Keratinocyte (primary cell): ENCODE data around the gene CUBN.

Experiments
- CTCF ChIP-seq, 3 experiments: IDR thresholded peaks in 1 of 3; conservative IDR thresholded peaks in 1 of 3; optimal IDR thresholded peaks in 1 of 3; 2 replicates in 2 of 3; 3 replicates in 1 of 3; pipeline versions ENCODE3 to v1.5.1; 2011; ENCODE audit warnings: low read length in 3 of 3, mild to moderate bottlenecking in 3 of 3, moderate library complexity in 2 of 3, control low read depth in 1 of 3, inconsistent platforms in 1 of 3; ENCODE audit not compliant: insufficient read depth in 2 of 3; ENCODE audit errors: extremely low read depth in 1 of 3
- EZH2 ChIP-seq: IDR thresholded peaks from one replicate; pipeline ENCODE4 v1.6.1; 2012; ENCODE audit warnings: inconsistent platforms, mild to moderate bottlenecking, low read length, moderate library complexity

GRCh38 chr10:16887565-16887964 is 242.0 kb downstream of the CUBN start:
- TF ChIP-seq CTCF (optimal IDR thresholded peaks at IDR 0.05 in 1 of 3, IDR thresholded peaks at IDR 0.05 in 1 of 3, conservative IDR thresholded peaks at IDR 0.05 in 1 of 3; ENCODE audit: extremely low read depth in 1 of 3, insufficient read depth in 2 of 3, low read length in 3 of 3) (no peak), EZH2 (no peak)
